ENCODE results near the gene GPS2.

GRCh38 chr17:7317161-7317803 is 2.1 kb upstream of the GPS2 start:
- TF ChIP-seq EZH2 (IDR thresholded peaks at IDR 0.05; ENCODE audit: borderline replicate concordance, low read depth, low read length, poor library complexity, severe bottlenecking) (no peak), CTCF (conservative IDR thresholded peaks at IDR 0.05; ENCODE audit: low read depth, low read length) (no peak)

Measured in A673 (cell line).